Neural cell (in vitro differentiated cells): ENCODE measurements around the gene CHD1. TPM values are rescaled to one million over a fixed set of nuclear protein-coding genes. Genes with fewer than 3 reads are reported as not detected.

Experiments
- H2AFZ ChIP-seq: fragments of 200-600, 300-800 bp; sonication (generic), shearing (Covaris generic); 2 replicates; pipeline ENCODE4 v1.6.0; 2014; ENCODE audit warnings: low read depth, mild to moderate bottlenecking, antibody characterized with exemption, low read length, moderate library complexity
- H3F3A ChIP-seq: fragments of 200-600 bp; shearing (Covaris generic); 2 replicates; pipeline ENCODE4 v1.6.1; 2016; ENCODE audit warnings: mild to moderate bottlenecking, moderate library complexity, mixed read lengths, antibody characterized with exemption, low read length; ENCODE audit not compliant: insufficient read depth, poor library complexity, severe bottlenecking
- H3K27ac ChIP-seq: fragments of 200-600, 300-800 bp; sonication (generic), shearing (Covaris generic); 2 replicates; pipeline ENCODE4 v1.5.1; 2014; ENCODE audit warnings: mild to moderate bottlenecking, low read length, moderate library complexity
- H3K27me3 ChIP-seq: fragments of 300-800, 200-600 bp; sonication (generic), shearing (Covaris generic); 2 replicates; pipeline ENCODE4 v1.6.0; 2014; ENCODE audit warnings: mild to moderate bottlenecking, low read depth, low read length, moderate library complexity; ENCODE audit not compliant: insufficient read depth
- H3K36me3 ChIP-seq: fragments of 300-800, 200-600 bp; sonication (generic), shearing (Covaris generic); 2 replicates; pipeline ENCODE4 v1.5.1; 2014; ENCODE audit warnings: mild to moderate bottlenecking, antibody characterized with exemption, low read length, moderate library complexity; ENCODE audit not compliant: insufficient read depth
- H3K4me2 ChIP-seq: fragments of 300-800, 200-600 bp; sonication (generic), shearing (Covaris generic); 2 replicates; pipeline ENCODE4 v1.6.0; 2014; ENCODE audit warnings: mild to moderate bottlenecking, low read length
- H3K4me3 ChIP-seq: fragments of 300-800, 200-600 bp; sonication (generic), shearing (Covaris generic); 2 replicates; pipeline ENCODE4 v1.5.1; 2014; ENCODE audit warnings: mild to moderate bottlenecking, low read length, moderate library complexity
- H3K79me2 ChIP-seq: fragments of 200-600 bp; shearing (Covaris generic); replicated peaks from 2 replicates; pipeline ENCODE4 v1.6.0; 2014; ENCODE audit warnings: mild to moderate bottlenecking, low read length, moderate library complexity; ENCODE audit not compliant: insufficient read depth
- H3K9ac ChIP-seq: fragments of 300-800, 200-600 bp; sonication (generic), shearing (Covaris generic); 2 replicates; pipeline ENCODE4 v1.6.1; 2016; ENCODE audit warnings: mild to moderate bottlenecking, low read length, mixed read lengths
- H3K9me2 ChIP-seq: fragments of 200-600 bp; shearing (Covaris generic); 2 replicates; pipeline ENCODE4 v1.6.1; 2016; ENCODE audit warnings: mild to moderate bottlenecking, low read length, mixed read lengths; ENCODE audit not compliant: insufficient read depth
- H3K9me3 ChIP-seq: fragments of 200-600, 300-800 bp; sonication (generic), shearing (Covaris generic); 2 replicates; pipeline ENCODE4 v1.6.1; 2016; ENCODE audit warnings: mild to moderate bottlenecking, mixed run types, low read length, moderate library complexity, mixed read lengths
- H4K20me1 ChIP-seq: fragments of 200-600 bp; shearing (Covaris generic); 2 replicates; pipeline ENCODE4 v1.6.1; 2016; ENCODE audit warnings: mild to moderate bottlenecking, mixed run types; ENCODE audit not compliant: insufficient read depth
- EP300 ChIP-seq: fragments of 450-650 bp; conservative IDR thresholded peaks from 2 replicates; pipeline ENCODE4 v1.6.1; 2014; ENCODE audit warnings: antibody characterized with exemption, mild to moderate bottlenecking, moderate library complexity; ENCODE audit not compliant: poor library complexity, severe bottlenecking
- EZH2 ChIP-seq: fragments of 200-600, 300-800 bp; shearing (Covaris generic), sonication (generic); IDR thresholded peaks from 2 replicates; pipeline ENCODE4 v1.6.1; 2014; ENCODE audit warnings: antibody characterized with exemption, low read length, borderline replicate concordance, mild to moderate bottlenecking; ENCODE audit not compliant: insufficient read depth, poor library complexity, severe bottlenecking
- MXI1 ChIP-seq: fragments of 450-650 bp; conservative IDR thresholded peaks from 2 replicates; pipeline ENCODE4 v1.6.1; 2014; ENCODE audit warnings: antibody characterized with exemption, mild to moderate bottlenecking; ENCODE audit not compliant: poor library complexity, severe bottlenecking
- POLR2AphosphoS5 ChIP-seq: IDR thresholded peaks from 2 replicates; pipeline ENCODE4 v1.6.1; 2012
- RAD21 ChIP-seq: fragments of 450-650 bp; conservative IDR thresholded peaks from 2 replicates; pipeline ENCODE4 v1.6.1; 2014; ENCODE audit warnings: antibody characterized with exemption, mild to moderate bottlenecking, moderate library complexity
- REST ChIP-seq: IDR thresholded peaks from 2 replicates; pipeline ENCODE4 v1.6.1; 2012; ENCODE audit warnings: borderline replicate concordance
- SMC3 ChIP-seq: fragments of 450-650 bp; conservative IDR thresholded peaks from 2 replicates; pipeline ENCODE4 v1.6.1; 2014; ENCODE audit warnings: antibody characterized with exemption, mild to moderate bottlenecking, moderate library complexity; ENCODE audit not compliant: poor library complexity
- TAF1 ChIP-seq: IDR thresholded peaks from 2 replicates; pipeline ENCODE4 v1.6.1; 2012; ENCODE audit warnings: low read depth
- polyA plus RNA-seq: library from polyadenylated mRNA; depleted of rRNA; stranded (reverse); fragments of >200 nt; gene quantifications from 2 replicates; pipeline ENCODE4 v1.2.3, GENCODE V29; 2014
- TF ChIP-seq, protein P1 (sequence below): fragments of 450-650 bp; IDR thresholded peaks from 2 replicates; pipeline ENCODE4 v1.5.1; 2014; ENCODE audit warnings: antibody characterized with exemption, mild to moderate bottlenecking, moderate library complexity; ENCODE audit not compliant: poor library complexity, severe bottlenecking

CHD1 gene
- polyA plus RNA-seq, 1 donor from 2014 or later: 64.5 TPM

DNA sequence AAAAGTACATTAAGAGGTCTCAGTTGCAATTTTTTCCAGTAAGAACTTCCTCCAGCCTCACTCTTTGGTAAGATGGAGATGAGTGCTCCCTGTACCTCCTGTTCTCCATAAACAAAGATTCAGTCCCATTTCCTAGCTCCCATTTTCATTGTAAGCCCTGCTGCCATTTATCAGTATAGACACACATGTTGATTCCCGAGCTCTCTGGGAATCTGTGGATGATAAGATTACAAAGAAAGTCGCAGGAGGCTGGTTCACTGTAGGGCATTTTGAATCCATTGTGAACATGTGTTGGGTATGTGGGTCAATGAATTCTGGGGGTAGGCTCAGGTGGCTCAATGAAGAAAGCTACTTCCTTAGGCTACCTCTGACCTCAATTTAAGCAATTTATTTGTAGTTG lies 118.6 kb downstream of the CHD1 start:
- Histone ChIP-seq H2AFZ (no peak overlapping the region), H3K9ac (no peak overlapping the region), H4K20me1 (no peaks in the 10 kb centered on the region), H3K36me3 (no peaks in the 10 kb centered on the region), H3K27me3 (no peaks in the 10 kb centered on the region), H3K4me2 (no peak overlapping the region), H3K4me3 (no peak overlapping the region), H3K9me2 (no peaks in the 10 kb centered on the region), H3F3A (no peaks in the 10 kb centered on the region), H3K27ac (no peak overlapping the region), H3K9me3 (peaks cover 12% of the 10 kb centered on the region), H3K79me2 (no peaks in the 10 kb centered on the region)
- TF ChIP-seq MXI1 (no peak), RAD21 (no peak), POLR2AphosphoS5 (no peak), EP300 (no peak), EZH2 (no peak), TAF1 (no peak), SMC3 (no peak), REST (no peak)
- TF ChIP-seq, protein P1, sequence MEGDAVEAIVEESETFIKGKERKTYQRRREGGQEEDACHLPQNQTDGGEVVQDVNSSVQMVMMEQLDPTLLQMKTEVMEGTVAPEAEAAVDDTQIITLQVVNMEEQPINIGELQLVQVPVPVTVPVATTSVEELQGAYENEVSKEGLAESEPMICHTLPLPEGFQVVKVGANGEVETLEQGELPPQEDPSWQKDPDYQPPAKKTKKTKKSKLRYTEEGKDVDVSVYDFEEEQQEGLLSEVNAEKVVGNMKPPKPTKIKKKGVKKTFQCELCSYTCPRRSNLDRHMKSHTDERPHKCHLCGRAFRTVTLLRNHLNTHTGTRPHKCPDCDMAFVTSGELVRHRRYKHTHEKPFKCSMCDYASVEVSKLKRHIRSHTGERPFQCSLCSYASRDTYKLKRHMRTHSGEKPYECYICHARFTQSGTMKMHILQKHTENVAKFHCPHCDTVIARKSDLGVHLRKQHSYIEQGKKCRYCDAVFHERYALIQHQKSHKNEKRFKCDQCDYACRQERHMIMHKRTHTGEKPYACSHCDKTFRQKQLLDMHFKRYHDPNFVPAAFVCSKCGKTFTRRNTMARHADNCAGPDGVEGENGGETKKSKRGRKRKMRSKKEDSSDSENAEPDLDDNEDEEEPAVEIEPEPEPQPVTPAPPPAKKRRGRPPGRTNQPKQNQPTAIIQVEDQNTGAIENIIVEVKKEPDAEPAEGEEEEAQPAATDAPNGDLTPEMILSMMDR: no peak

GRCh38 chr5:98807806-98808205 lies 121.0 kb downstream of the CHD1 start:
- Histone ChIP-seq H3K9ac (no peak overlapping the region), H3F3A (no peaks in the 10 kb centered on the region), H4K20me1 (no peaks in the 10 kb centered on the region), H2AFZ (no peak overlapping the region), H3K4me2 (no peak overlapping the region), H3K9me2 (no peaks in the 10 kb centered on the region), H3K36me3 (no peaks in the 10 kb centered on the region), H3K9me3 (peaks cover 12% of the 10 kb centered on the region), H3K27me3 (no peaks in the 10 kb centered on the region), H3K4me3 (no peak overlapping the region), H3K27ac (no peak overlapping the region), H3K79me2 (no peaks in the 10 kb centered on the region)
- TF ChIP-seq REST (no peak), MXI1 (no peak), EZH2 (no peak), POLR2AphosphoS5 (no peak), SMC3 (no peak), RAD21 (no peak)
- TF ChIP-seq, protein P1: no peak
